Lung (tissue), 12 donors: Measurements from ENCODE around the gene ROBO1. TPM values are rescaled to one million over a fixed set of nuclear protein-coding genes. Genes with fewer than 3 reads are reported as not detected.

Experiments used
- ATAC-seq: fragments of 200-7000 bp; cut with Tn5 transposase; one replicate; pipeline ENCODE4 v1.9.1; 2020; ENCODE audit warnings: moderate number of reproducible peaks; ENCODE audit not compliant: insufficient read depth, low FRiP score
- DNase-seq, 3 donors: peaks; one replicate each; pipeline ENCODE4 v3.0.0-alpha.2; 2013 to 2017
- H3K27ac ChIP-seq, 2 donors: one replicate each; pipeline ENCODE4 v1.5.1; 2013; ENCODE audit warnings: mild to moderate bottlenecking in 2 of 2, moderate library complexity in 2 of 2, control low read depth in 1 of 2, inconsistent platforms in 1 of 2, low read depth in 1 of 2, low read length in 1 of 2
- H3K27me3 ChIP-seq, 3 donors: one replicate each; pipeline ENCODE4 v1.5.1; 2013; ENCODE audit warnings: low read length in 2 of 3; ENCODE audit not compliant: control insufficient read depth in 3 of 3, insufficient read depth in 3 of 3
- H3K36me3 ChIP-seq, 4 donors: one replicate each; pipeline ENCODE4 v1.5.1; 2013; ENCODE audit warnings: low read length in 4 of 4, mild to moderate bottlenecking in 1 of 4, moderate library complexity in 1 of 4; ENCODE audit not compliant: control insufficient read depth in 4 of 4, insufficient read depth in 4 of 4
- H3K4me1 ChIP-seq, 5 donors: one replicate each; pipeline ENCODE4 v1.5.1; 2013; ENCODE audit warnings: low read length in 5 of 5, mild to moderate bottlenecking in 2 of 5, moderate library complexity in 1 of 5; ENCODE audit not compliant: control insufficient read depth in 5 of 5, insufficient read depth in 5 of 5
- H3K4me3 ChIP-seq: one replicate; pipeline ENCODE4 v1.5.1; 2013; ENCODE audit warnings: mild to moderate bottlenecking, control low read depth, moderate library complexity
- H3K9ac ChIP-seq, 2 donors: one replicate each; pipeline ENCODE4 v1.5.1; 2013; ENCODE audit warnings: low read length in 2 of 2, control low read depth in 1 of 2; ENCODE audit not compliant: insufficient read depth in 1 of 2
- H3K9me3 ChIP-seq, 4 donors: one replicate each; pipeline ENCODE4 v1.5.1; 2013; ENCODE audit warnings: low read length in 3 of 4, mild to moderate bottlenecking in 1 of 4, moderate library complexity in 1 of 4; ENCODE audit not compliant: control insufficient read depth in 4 of 4, insufficient read depth in 3 of 4
- CTCF ChIP-seq: IDR thresholded peaks from 2 replicates; pipeline ENCODE4 v1.5.1; 2012; ENCODE audit warnings: mild to moderate bottlenecking; ENCODE audit errors: control extremely low read depth, extremely low read depth
- WGBS, 2 donors: extraction: QIAGEN DNeasy Blood & Tissue Kit; methylation state at CpG; one replicate each; pipeline ENCODE4 v1.1.7; 2013; 5-methylcytosine and 5-hydroxymethylcytosine counted together
- polyA plus RNA-seq, 2 donors: library from polyadenylated mRNA; stranded (reverse); fragments of 200-250 nt; gene quantifications; one replicate each; pipeline ENCODE4 v1.2.1, GENCODE V29; 2013
- total RNA-seq, 2 donors: library from RNA; depleted of rRNA in 1 of 2; stranded (reverse); fragments of >200 nt in 1 of 2; gene quantifications; one replicate each; pipeline ENCODE4 v1.2.1, GENCODE V29; 2014 to 2021
- donor health status: control.
- donor health status: control.
- donor health status: Bipolar disorder and iron deficiency.
- donor health status: healthy.
- donor health status: DM: yes; HTN: yes; CAD: no.

ROBO1 gene
- total and polyA plus RNA-seq, 4 donors = 2.6 to 72.6 (median 15.7) TPM

GRCh38 chr3:78906930-78907329, 860.9 kb downstream of the ROBO1 start:
- no peaks in the 10 kb centered on the region for H3K9me3 ChIP-seq
- no peak for TF ChIP-seq CTCF
- DNase-seq (no peak), ATAC-seq (no peak)
- H3K4me3 ChIP-seq = no peak overlapping the region
- no peaks in the 10 kb centered on the region for H3K36me3 ChIP-seq
- no peaks in the 10 kb centered on the region for H3K27me3 ChIP-seq
- H3K27ac ChIP-seq = no peak overlapping the region
- H3K9ac ChIP-seq = no peak overlapping the region
- 80 to 87% methylated on average over 1 of the region's 1 CpG for WGBS, 2 donors
- no peaks in the 10 kb centered on the region for H3K4me1 ChIP-seq

DNA sequence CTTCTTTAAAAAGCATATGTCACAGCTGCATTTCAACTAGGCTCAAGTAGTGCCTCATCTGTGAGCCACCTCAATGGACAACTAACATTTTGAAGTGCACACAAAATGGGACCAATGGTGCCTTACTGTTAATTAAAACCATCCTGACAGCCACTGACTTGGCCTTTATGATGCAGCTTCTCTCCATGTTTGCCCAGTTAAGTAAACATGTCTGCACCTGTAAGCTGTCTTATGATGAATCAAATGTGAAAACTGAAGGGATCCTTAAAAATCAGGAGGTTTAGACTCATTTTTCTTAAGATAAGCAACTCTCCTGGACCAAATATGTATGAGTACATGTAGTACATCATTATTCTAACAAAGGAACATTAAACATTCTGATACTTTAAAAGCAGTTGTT, 861.6 kb downstream of the ROBO1 start:
- TF ChIP-seq CTCF = no peak

GRCh38 chr3:78905700-78906099, 862.1 kb downstream of the ROBO1 start:
- H3K9ac ChIP-seq = no peak overlapping the region
- H3K4me3 ChIP-seq = no peak overlapping the region
- H3K4me1 ChIP-seq = no peaks in the 10 kb centered on the region
- no peak for TF ChIP-seq CTCF
- DNase-seq (no peak), ATAC-seq (no peak)
- no peaks in the 10 kb centered on the region for H3K36me3 ChIP-seq
- no peaks in the 10 kb centered on the region for H3K9me3 ChIP-seq
- WGBS, 2 donors = 90 to 93% methylated on average over 3 of the region's 3 CpGs
- no peak overlapping the region for H3K27ac ChIP-seq
- H3K27me3 ChIP-seq = no peaks in the 10 kb centered on the region

More for the DNA sequence above, 861.6 kb downstream of the ROBO1 start:
- Histone ChIP-seq H3K4me1 (no peaks in the 10 kb centered on the region), H3K36me3 (no peaks in the 10 kb centered on the region), H3K9me3 (no peaks in the 10 kb centered on the region), H3K9ac (no peak overlapping the region), H3K27ac (no peak overlapping the region), H3K27me3 (no peaks in the 10 kb centered on the region), H3K4me3 (no peak overlapping the region)
- no peak for DNase-seq
- no peak for ATAC-seq

- Histone ChIP-seq H3K4me1 (peaks cover 0 to 5% (median 0%) of the 10 kb centered on the region in 5 donors), H3K4me3 (no peak overlapping the region), H3K9me3 (no peaks in the 10 kb centered on the region), H3K9ac (no peak overlapping the region), H3K27me3 (no peaks in the 10 kb centered on the region), H3K36me3 (no peaks in the 10 kb centered on the region), H3K27ac (no peak overlapping the region)
- DNase-seq (no peak), ATAC-seq (no peak)
- 93 to 96% methylated on average over 1 of the region's 1 CpG for whole genome bisulfite sequencing, 2 donors
- no peak for TF ChIP-seq CTCF
These were observed 866.3 kb downstream of the ROBO1 start for GRCh38 chr3:78901544-78901943.
